Fibroblast of upper back skin (primary cell): ENCODE measurements around the gene CLCN2.
A peak's percentile ranks its signal among the peaks of the same experiment; 100 is the strongest.

Experiments
- DNase-seq: peaks from one replicate; pipeline ENCODE4 v3.0.0-alpha.2; 2013

The CLCN2 gene

DNA sequence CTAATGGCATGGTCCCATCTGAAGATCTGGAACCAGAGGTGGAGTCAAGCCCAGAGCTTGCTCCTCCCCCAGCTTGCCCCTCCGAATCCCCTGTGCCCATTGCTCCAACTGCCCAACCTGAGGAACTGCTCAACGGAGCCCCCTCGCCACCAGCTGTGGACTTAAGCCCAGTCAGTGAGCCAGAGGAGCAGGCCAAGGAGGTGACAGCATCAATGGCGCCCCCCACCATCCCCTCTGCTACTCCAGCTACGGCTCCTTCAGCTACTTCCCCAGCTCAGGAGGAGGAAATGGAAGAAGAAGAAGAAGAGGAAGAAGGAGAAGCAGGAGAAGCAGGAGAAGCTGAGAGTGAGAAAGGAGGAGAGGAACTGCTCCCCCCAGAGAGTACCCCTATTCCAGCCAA is 39.7 kb downstream of the CLCN2 start:
- no peak for DNase-seq

DNA sequence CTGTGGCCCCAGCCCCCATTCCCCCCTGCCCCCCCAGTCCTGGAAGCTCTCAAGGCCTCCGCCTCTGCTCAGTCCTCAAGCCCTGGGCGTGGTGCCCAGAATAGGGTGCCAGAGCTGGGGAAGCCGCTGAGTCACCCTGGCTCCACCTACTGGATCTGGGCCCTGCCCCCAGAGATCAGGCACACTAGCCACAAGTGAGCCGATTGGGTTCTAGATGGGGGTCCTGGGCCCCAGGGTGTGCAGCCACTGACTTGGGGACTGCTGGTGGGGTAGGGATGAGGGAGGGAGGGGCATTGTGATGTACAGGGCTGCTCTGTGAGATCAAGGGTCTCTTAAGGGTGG is 41.3 kb downstream of the CLCN2 start:
- peak; percentile 98 for DNase-seq

DNA sequence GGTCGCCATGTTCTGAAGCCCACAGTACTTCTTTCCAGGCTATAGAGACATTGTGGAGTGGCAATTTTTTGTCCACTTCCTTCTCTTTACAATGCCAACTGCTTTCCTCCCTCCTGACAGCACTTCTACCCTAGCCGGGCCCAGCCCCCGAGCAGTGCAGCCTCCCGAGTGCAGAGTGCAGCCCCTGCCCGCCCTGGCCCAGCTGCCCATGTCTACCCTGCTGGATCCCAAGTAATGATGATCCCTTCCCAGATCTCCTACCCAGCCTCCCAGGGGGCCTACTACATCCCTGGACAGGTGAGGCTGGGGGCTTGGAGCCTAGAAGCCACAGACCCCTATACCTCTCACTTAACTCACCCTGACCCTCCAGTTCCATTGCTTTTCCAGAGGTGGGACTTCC is 44.2 kb downstream of the CLCN2 start:
- DNase-seq, result no peak

GRCh38 chr3:184316792-184317191 is 44.6 kb downstream of the CLCN2 start:
- no peak for DNase-seq

GRCh38 chr3:184315871-184316661 is 45.3 kb downstream of the CLCN2 start:
- no peak for DNase-seq

GRCh38 chr3:184315543-184315867 is 45.9 kb downstream of the CLCN2 start:
- no peak for DNase-seq

GRCh38 chr3:184314700-184315542 is 46.5 kb downstream of the CLCN2 start:
- DNase-seq, result peak; percentile 78

DNA sequence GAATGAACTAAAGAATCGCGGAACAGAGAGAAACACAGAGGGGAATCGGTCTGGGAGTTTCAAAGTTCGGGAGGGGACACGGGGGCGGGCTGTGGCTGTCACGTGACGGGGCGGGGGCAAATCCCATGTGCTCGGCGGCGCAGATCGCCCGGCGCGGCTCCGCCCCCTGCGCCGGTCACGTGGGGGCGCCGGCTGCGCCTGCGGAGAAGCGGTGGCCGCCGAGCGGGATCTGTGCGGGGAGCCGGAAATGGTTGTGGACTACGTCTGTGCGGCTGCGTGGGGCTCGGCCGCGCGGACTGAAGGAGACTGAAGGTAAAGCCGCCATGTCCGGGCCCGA is 47.1 kb downstream of the CLCN2 start, which contains the start of gene EIF4G1:
Gene EIF4G1, plus strand, starts transcription at position 244 of the 337 bp plus-strand sequence. CDS start 1,191 bp downstream, outside the sequence.
- peak; percentile 93 for DNase-seq

DNA sequence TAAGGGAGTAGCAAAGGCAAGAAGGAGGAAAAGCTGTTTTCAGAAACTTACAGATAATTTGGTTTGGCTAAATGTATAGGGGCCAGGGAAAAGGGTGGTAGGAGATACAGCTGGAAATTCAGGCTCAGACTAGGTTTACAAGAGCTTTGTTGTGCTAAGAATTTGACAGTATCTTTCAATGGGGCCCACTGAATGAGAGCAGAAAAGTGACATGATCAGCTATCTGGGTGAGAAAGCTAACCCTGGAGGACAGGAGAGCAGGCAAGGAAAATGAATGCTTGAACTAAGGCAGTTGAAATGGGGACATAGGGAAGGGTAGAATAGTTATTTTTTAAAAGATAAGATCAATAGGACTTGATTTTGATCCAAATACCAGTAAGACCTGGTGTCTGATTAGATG is 49.8 kb downstream of the CLCN2 start:
- DNase-seq, result no peak

GRCh38 chr3:184308744-184309143 is 52.7 kb downstream of the CLCN2 start:
- no peak for DNase-seq

- DNase-seq, result no peak
Measured at GRCh38 chr3:184307915-184308314, 53.5 kb downstream of the CLCN2 start.

GRCh38 chr3:184306341-184306972 is 54.9 kb downstream of the CLCN2 start:
- DNase-seq, result no peak

- DNase-seq, result peak; percentile 12
Measured at GRCh38 chr3:184305577-184305976, 55.8 kb downstream of the CLCN2 start.

GRCh38 chr3:184300378-184300720 is 61.1 kb downstream of the CLCN2 start:
- DNase-seq, result peak; percentile 63

DNA sequence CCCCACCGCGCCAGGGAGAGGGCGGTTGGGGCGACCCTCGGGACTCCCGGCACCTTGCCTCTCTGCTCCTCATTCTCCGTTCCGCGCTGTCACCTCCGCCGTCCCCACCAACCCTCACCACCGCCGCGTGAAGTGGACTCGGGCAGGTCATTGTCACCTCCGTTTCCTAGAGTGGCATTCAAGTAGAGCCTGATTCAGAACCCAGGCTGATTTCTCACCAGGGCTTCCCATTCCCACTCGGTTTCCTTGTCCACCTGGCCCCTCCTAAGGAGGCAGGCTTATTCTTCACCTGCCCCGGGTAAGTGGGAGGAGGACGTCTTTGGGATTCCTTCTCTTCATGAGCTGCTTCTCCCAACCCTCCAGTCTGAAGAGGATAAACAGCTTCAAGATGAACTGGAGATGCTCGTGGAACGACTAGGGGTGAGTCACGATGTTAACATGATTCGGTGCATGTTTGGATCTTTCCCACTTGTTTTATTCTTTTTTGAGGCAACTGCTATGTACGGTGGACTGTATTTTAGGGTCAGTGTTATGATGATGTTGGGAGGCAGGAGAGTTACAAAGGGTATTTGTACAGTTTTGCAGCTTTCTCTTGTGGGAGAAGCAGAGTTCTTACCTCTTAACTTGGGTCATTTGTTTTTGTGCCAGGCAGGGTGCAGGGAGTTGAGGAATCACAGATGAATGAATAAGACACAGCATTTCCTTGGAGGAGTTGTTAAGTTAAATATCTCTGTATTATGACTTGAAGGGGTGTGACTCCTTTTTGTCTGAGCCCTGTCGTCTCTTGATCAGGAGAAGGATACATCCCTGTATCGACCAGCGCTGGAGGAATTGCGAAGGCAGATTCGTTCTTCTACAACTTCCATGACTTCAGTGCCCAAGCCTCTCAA is 61.7 kb downstream of the CLCN2 start:
- peak; percentile 20 for DNase-seq

DNA sequence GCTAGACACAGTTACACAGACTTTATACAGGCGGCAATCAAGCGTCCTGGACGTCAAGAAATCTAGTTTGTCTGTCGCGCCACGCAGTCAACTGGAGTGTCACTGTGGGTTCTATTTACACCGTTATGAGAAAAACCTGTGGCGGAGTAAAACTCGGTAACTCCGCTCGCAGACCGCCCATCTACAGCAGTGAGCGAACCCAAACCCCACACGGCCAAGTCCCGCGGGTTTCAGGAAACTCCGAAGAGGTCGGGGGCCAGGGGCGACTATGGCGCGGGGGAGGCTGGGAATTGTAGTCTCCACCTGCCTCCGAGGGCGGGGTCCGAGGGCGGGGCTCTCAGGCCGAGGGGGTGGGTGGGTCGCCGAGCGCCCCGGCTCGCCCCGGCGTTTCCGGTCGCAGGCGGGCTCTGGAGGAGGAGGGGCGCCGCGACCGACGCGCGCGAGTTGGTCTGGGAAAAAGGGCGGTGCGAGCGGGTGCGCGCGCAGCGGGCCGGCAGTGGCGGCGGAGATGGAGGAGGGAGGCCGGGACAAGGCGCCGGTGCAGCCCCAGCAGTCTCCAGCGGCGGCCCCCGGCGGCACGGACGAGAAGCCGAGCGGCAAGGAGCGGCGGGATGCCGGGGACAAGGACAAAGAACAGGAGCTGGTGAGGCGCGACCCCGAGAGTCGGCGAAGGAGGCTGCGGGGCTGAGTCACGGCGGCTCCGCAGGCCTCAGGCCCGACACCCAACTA is 62.5 kb downstream of the CLCN2 start, which contains the start of gene PSMD2:
Gene PSMD2, plus strand, starts transcription at position 483 of the 729 bp plus-strand sequence. Its CDS starts 26 bp downstream, at position 509.
- DNase-seq, result peak; percentile 97

GRCh38 chr3:184296616-184297015 is 64.8 kb downstream of the CLCN2 start:
- DNase-seq, result no peak
